GM12872 (cell line): ENCODE results near the gene AKAP1.

Experiments
- TF ChIP-seq, protein P1 (sequence below): IDR thresholded peaks from 3 replicates; pipeline ENCODE4 v1.5.1; 2011; ENCODE audit warnings: low read depth, mild to moderate bottlenecking, low read length, moderate library complexity; ENCODE audit not compliant: insufficient read depth

AKAP1 gene

DNA sequence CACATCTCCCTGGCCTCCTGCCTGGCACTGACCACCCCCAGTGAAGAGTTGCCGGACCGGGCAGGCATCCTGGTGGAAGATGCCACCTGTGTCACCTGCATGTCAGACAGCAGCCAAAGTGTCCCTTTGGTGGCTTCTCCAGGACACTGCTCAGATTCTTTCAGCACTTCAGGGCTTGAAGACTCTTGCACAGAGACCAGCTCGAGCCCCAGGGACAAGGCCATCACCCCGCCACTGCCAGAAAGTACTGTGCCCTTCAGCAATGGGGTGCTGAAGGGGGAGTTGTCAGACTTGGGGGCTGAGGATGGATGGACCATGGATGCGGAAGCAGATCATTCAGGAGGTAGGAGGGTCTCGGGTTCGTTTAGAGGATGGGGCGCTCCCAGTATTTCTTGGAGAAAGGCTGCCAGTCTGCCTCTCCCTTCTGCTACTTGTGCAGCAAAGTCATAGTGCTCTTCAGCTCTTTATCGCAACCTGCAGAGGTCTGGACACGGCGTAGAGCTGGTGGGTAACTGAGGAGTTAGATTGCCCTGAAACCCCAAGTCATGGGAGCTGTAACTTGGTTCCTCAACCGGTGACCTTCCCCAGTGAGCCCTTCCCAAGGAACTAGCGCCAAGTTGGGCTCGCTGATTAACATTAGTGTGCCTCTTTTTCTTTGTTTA, 21.9 kb downstream of the AKAP1 start:
- TF ChIP-seq, protein P1, sequence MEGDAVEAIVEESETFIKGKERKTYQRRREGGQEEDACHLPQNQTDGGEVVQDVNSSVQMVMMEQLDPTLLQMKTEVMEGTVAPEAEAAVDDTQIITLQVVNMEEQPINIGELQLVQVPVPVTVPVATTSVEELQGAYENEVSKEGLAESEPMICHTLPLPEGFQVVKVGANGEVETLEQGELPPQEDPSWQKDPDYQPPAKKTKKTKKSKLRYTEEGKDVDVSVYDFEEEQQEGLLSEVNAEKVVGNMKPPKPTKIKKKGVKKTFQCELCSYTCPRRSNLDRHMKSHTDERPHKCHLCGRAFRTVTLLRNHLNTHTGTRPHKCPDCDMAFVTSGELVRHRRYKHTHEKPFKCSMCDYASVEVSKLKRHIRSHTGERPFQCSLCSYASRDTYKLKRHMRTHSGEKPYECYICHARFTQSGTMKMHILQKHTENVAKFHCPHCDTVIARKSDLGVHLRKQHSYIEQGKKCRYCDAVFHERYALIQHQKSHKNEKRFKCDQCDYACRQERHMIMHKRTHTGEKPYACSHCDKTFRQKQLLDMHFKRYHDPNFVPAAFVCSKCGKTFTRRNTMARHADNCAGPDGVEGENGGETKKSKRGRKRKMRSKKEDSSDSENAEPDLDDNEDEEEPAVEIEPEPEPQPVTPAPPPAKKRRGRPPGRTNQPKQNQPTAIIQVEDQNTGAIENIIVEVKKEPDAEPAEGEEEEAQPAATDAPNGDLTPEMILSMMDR, result no peak

GRCh38 chr17:57107498-57108101, 22.6 kb downstream of the AKAP1 start:
- TF ChIP-seq, protein P1, result no peak

- TF ChIP-seq, protein P1, result no peak
Measured at GRCh38 chr17:57108671-57109392, 23.8 kb downstream of the AKAP1 start.

DNA sequence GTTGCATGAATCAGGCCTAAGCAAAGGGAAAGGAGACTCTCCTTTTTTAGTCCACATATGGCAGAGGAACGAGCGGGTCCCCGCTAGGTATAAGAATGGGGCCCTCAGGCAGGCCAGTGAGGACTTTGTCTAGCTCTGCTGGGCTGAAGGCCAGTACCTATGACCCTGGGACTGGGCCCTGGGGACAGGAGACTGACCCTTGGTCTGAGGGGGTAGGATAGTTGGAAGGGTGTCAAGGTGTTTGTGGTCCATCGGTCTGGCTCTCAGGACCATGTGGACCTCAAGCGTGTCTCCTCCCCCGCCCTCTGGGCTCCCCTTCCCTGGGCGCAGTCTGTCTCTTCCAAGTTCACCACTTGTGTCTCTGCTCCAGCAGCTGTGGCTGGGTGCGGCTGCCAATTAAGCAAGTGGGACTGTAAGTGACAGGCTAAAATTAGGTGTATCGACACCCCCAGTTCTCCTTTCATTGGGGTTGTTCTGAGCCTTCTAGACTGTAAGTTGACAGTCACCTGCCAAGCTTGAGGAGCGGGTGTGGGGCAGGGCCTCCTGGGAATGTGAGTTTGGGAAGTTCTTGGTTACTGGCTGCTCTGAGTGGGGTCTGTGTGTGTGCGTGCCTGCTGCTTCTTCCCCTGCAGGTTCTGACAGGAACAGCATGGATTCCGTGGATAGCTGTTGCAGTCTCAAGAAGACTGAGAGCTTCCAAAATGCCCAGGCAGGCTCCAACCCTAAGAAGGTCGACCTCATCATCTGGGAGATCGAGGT, 24.5 kb downstream of the AKAP1 start:
- TF ChIP-seq, protein P1, result 0 out of 3 replicates have a peak, but pooled peaks have one; percentile 11

- TF ChIP-seq, protein P1, result no peak
Measured at GRCh38 chr17:57110152-57110542, 25.1 kb downstream of the AKAP1 start.

- TF ChIP-seq, protein P1, result no peak
Measured at GRCh38 chr17:57110579-57111325, 25.7 kb downstream of the AKAP1 start.
